ENCODE measurements around the gene NCAM2. TPM values are rescaled to one million over a fixed set of nuclear protein-coding genes. Genes with fewer than 3 reads are reported as not detected.

NCAM2 gene
- total and polyA plus RNA-seq, 2 experiments from 2014 or later: 0.36 to 0.83 TPM

DNA sequence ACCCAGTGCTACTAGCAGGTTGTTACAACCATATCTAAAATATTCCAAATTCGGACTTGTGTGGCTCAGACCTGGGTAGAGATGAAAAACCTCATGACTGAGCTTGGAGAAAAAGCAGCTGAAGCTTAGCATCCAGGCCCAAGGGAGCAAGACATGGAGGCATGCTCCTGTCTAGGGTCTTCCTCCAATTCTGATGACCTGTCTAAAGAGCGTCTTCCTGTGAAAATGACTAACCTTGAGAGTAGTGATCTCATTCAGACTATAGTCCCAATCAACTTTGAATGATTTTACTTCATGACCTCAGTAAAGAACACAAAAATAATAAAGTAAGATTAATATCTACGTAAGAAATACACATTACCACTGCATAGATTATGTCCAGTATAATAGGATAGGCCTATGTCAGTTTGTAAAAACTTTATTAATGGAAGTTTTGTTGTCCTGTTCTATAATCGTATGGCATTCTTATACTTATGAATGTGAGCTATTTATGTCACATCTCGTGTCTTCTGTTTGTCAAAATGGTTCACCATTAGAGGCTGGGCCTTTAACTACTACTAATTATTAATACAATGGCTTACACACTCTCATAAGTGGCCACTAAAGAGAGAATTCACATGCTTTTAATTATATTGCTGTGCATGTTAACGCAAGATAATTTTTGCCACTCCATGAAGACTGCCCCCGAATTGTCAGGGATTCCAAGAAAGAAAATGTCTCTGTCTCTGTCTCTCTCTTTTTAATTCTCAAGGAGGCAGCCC lies 201.3 kb downstream of the NCAM2 start:
- Histone ChIP-seq H3K9me2 (ENCODE audit: insufficient read depth) (no peaks in the 10 kb centered on the region), H3F3A (replicated peaks; ENCODE audit: low read depth) (no peaks in the 10 kb centered on the region), H3K79me2 (replicated peaks; ENCODE audit: insufficient read depth) (no peaks in the 10 kb centered on the region), H3K4me2 (no peak overlapping the region), H4K20me1 (replicated peaks; ENCODE audit: insufficient read depth) (no peaks in the 10 kb centered on the region), H3K4me1 (ENCODE audit: insufficient read depth) (no peaks in the 10 kb centered on the region), H3K36me3 (ENCODE audit: insufficient read depth) (no peaks in the 10 kb centered on the region), H3K4me3 (no peak overlapping the region), H3K27me3 (ENCODE audit: insufficient read depth) (no peaks in the 10 kb centered on the region), H3K27ac (ENCODE audit: low read depth) (no peak overlapping the region), H2AFZ (no peak overlapping the region)
- TF ChIP-seq ZNF114 (CRISPR knock-in tag; IDR thresholded peaks at IDR 0.05) (no peak), POLR2AphosphoS5 (IDR thresholded peaks at IDR 0.05; ENCODE audit: low read depth) (no peak), EZH2 (IDR thresholded peaks at IDR 0.05; ENCODE audit: low read depth, unreplicated experiment) (no peak), CREB1 (CRISPR knock-in tag; IDR thresholded peaks at IDR 0.05; ENCODE audit: low read depth) (no peak), STAT1 (IDR thresholded peaks at IDR 0.05; ENCODE audit: unreplicated experiment) (no peak), EZH2phosphoT487 (IDR thresholded peaks at IDR 0.05; ENCODE audit: unreplicated experiment) (no peak), NANOG (IDR thresholded peaks at IDR 0.05; ENCODE audit: borderline replicate concordance) (no peak), JUNB (IDR thresholded peaks at IDR 0.05; ENCODE audit: unreplicated experiment) (no peak), ZNF331 (CRISPR knock-in tag; IDR thresholded peaks at IDR 0.05; ENCODE audit: low read depth) (no peak)
- TF ChIP-seq, protein P1, sequence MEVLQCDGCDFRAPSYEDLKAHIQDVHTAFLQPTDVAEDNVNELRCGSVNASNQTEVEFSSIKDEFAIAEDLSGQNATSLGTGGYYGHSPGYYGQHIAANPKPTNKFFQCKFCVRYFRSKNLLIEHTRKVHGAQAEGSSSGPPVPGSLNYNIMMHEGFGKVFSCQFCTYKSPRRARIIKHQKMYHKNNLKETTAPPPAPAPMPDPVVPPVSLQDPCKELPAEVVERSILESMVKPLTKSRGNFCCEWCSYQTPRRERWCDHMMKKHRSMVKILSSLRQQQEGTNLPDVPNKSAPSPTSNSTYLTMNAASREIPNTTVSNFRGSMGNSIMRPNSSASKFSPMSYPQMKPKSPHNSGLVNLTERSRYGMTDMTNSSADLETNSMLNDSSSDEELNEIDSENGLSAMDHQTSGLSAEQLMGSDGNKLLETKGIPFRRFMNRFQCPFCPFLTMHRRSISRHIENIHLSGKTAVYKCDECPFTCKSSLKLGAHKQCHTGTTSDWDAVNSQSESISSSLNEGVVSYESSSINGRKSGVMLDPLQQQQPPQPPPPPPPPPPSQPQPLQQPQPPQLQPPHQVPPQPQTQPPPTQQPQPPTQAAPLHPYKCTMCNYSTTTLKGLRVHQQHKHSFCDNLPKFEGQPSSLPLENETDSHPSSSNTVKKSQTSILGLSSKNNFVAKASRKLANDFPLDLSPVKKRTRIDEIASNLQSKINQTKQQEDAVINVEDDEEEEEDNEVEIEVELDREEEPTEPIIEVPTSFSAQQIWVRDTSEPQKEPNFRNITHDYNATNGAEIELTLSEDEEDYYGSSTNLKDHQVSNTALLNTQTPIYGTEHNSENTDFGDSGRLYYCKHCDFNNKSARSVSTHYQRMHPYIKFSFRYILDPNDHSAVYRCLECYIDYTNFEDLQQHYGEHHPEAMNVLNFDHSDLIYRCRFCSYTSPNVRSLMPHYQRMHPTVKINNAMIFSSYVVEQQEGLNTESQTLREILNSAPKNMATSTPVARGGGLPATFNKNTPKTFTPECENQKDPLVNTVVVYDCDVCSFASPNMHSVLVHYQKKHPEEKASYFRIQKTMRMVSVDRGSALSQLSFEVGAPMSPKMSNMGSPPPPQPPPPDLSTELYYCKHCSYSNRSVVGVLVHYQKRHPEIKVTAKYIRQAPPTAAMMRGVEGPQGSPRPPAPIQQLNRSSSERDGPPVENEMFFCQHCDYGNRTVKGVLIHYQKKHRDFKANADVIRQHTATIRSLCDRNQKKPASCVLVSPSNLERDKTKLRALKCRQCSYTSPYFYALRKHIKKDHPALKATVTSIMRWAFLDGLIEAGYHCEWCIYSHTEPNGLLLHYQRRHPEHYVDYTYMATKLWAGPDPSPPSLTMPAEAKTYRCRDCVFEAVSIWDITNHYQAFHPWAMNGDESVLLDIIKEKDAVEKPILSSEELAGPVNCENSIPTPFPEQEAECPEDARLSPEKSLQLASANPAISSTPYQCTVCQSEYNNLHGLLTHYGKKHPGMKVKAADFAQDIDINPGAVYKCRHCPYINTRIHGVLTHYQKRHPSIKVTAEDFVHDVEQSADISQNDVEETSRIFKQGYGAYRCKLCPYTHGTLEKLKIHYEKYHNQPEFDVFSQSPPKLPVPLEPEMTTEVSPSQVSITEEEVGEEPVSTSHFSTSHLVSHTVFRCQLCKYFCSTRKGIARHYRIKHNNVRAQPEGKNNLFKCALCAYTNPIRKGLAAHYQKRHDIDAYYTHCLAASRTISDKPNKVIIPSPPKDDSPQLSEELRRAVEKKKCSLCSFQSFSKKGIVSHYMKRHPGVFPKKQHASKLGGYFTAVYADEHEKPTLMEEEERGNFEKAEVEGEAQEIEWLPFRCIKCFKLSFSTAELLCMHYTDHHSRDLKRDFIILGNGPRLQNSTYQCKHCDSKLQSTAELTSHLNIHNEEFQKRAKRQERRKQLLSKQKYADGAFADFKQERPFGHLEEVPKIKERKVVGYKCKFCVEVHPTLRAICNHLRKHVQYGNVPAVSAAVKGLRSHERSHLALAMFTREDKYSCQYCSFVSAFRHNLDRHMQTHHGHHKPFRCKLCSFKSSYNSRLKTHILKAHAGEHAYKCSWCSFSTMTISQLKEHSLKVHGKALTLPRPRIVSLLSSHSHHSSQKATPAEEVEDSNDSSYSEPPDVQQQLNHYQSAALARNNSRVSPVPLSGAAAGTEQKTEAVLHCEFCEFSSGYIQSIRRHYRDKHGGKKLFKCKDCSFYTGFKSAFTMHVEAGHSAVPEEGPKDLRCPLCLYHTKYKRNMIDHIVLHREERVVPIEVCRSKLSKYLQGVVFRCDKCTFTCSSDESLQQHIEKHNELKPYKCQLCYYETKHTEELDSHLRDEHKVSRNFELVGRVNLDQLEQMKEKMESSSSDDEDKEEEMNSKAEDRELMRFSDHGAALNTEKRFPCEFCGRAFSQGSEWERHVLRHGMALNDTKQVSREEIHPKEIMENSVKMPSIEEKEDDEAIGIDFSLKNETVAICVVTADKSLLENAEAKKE (CRISPR knock-in tag; IDR thresholded peaks at IDR 0.05): no peak
- TF ChIP-seq, protein P2, sequence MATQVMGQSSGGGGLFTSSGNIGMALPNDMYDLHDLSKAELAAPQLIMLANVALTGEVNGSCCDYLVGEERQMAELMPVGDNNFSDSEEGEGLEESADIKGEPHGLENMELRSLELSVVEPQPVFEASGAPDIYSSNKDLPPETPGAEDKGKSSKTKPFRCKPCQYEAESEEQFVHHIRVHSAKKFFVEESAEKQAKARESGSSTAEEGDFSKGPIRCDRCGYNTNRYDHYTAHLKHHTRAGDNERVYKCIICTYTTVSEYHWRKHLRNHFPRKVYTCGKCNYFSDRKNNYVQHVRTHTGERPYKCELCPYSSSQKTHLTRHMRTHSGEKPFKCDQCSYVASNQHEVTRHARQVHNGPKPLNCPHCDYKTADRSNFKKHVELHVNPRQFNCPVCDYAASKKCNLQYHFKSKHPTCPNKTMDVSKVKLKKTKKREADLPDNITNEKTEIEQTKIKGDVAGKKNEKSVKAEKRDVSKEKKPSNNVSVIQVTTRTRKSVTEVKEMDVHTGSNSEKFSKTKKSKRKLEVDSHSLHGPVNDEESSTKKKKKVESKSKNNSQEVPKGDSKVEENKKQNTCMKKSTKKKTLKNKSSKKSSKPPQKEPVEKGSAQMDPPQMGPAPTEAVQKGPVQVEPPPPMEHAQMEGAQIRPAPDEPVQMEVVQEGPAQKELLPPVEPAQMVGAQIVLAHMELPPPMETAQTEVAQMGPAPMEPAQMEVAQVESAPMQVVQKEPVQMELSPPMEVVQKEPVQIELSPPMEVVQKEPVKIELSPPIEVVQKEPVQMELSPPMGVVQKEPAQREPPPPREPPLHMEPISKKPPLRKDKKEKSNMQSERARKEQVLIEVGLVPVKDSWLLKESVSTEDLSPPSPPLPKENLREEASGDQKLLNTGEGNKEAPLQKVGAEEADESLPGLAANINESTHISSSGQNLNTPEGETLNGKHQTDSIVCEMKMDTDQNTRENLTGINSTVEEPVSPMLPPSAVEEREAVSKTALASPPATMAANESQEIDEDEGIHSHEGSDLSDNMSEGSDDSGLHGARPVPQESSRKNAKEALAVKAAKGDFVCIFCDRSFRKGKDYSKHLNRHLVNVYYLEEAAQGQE (IDR thresholded peaks at IDR 0.05; ENCODE audit: unreplicated experiment): no peak
- TF ChIP-seq, protein P3, sequence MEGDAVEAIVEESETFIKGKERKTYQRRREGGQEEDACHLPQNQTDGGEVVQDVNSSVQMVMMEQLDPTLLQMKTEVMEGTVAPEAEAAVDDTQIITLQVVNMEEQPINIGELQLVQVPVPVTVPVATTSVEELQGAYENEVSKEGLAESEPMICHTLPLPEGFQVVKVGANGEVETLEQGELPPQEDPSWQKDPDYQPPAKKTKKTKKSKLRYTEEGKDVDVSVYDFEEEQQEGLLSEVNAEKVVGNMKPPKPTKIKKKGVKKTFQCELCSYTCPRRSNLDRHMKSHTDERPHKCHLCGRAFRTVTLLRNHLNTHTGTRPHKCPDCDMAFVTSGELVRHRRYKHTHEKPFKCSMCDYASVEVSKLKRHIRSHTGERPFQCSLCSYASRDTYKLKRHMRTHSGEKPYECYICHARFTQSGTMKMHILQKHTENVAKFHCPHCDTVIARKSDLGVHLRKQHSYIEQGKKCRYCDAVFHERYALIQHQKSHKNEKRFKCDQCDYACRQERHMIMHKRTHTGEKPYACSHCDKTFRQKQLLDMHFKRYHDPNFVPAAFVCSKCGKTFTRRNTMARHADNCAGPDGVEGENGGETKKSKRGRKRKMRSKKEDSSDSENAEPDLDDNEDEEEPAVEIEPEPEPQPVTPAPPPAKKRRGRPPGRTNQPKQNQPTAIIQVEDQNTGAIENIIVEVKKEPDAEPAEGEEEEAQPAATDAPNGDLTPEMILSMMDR (conservative IDR thresholded peaks at IDR 0.05; ENCODE audit: low read depth in 2 of 2): no peak
- TF ChIP-seq, protein P4, sequence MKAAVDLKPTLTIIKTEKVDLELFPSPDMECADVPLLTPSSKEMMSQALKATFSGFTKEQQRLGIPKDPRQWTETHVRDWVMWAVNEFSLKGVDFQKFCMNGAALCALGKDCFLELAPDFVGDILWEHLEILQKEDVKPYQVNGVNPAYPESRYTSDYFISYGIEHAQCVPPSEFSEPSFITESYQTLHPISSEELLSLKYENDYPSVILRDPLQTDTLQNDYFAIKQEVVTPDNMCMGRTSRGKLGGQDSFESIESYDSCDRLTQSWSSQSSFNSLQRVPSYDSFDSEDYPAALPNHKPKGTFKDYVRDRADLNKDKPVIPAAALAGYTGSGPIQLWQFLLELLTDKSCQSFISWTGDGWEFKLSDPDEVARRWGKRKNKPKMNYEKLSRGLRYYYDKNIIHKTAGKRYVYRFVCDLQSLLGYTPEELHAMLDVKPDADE (IDR thresholded peaks at IDR 0.05): no peak
- Mint-ChIP-seq H3K27ac (no peak overlapping the region), H3K27me3 (ENCODE audit: insufficient read depth, low read depth, poor library complexity) (no peaks in the 10 kb centered on the region), H3K4me1 (no peaks in the 10 kb centered on the region), H3K9me3 (no peaks in the 10 kb centered on the region), H3K4me3 (no peak overlapping the region), H3K36me3 (ENCODE audit: low read depth) (no peaks in the 10 kb centered on the region)
- DNase-seq (ENCODE audit: low spot score): no peak
- no peak for ATAC-seq

All from GM23338 (cell line).